K562 (cell line): Measurements from ENCODE around the gene DGLUCY. TPM values are rescaled to one million over a fixed set of nuclear protein-coding genes. Genes with fewer than 3 reads are reported as not detected.

Experiments used
- ATAC-seq: fragments of 200-7000 bp; cut with Tn5 transposase; 3 replicates; pipeline ENCODE4 v1.9.1; 2020; ENCODE audit warnings: moderate library complexity
- BruUV-seq: library from RNA; stranded (reverse); fragments of 400-500 nt; replicated peaks from 2 replicates; lab custom pipeline; 2021; lab: Mats Ljungman, UMichigan
- CTCF ChIA-PET: fragments of 300-600 bp; formaldehyde crosslinking; extraction: SDS; loops from one replicate; lab custom pipeline; 2021; ENCODE audit warnings: low intra/inter-chr PET ratio; lab: Yijun Ruan, JAX
- POLR2A ChIA-PET: fragments of 300-600, 350-650 bp; sonication (Branson Sonifier 250); formaldehyde crosslinking; extraction: SDS; loops from one replicate; lab custom pipeline; 2021; ENCODE audit warnings: antibody characterized with exemption, inconsistent platforms; lab: Yijun Ruan, JAX
- DNase-seq, 4 experiments: peaks; one replicate each; pipeline versions ENCODE4 v3.0.0 to v3.0.0-alpha.2; 2011 to 2018; ENCODE audit warnings: low spot score in 3 of 4, mixed read lengths in 3 of 4; ENCODE audit errors: extremely low read depth in 1 of 4
- FAIRE-seq: peaks from 2 replicates; lab custom pipeline; 2011; peaks lifted over from hg19 to GRCh38; lab: Jason Lieb, UNC
- H2AFZ ChIP-seq: 2 replicates; pipeline ENCODE4 v1.6.0; 2011; ENCODE audit warnings: low read depth, low read length, control low read depth, inconsistent platforms
- H3K27ac ChIP-seq: fragments of 200-600 bp; 3 replicates; pipeline ENCODE4 v1.8.0; 2011; ENCODE audit warnings: low read depth, mild to moderate bottlenecking, control low read depth, inconsistent platforms, low read length, moderate library complexity, mixed read lengths; ENCODE audit errors: extremely low read depth
- H3K27me3 ChIP-seq, 2 experiments: fragments of 300-600 bp in 1 of 2; 2 replicates in 1 of 2; 3 replicates in 1 of 2; pipeline versions ENCODE4 v1.6.0 to v1.8.0; 2011; ENCODE audit warnings: inconsistent platforms in 2 of 2, low read length in 2 of 2, mild to moderate bottlenecking in 1 of 2, mixed read lengths in 1 of 2, moderate library complexity in 1 of 2; ENCODE audit not compliant: control insufficient read depth in 2 of 2, insufficient read depth in 2 of 2
- H3K36me3 ChIP-seq: fragments of 300-600 bp; 3 replicates; pipeline ENCODE4 v1.8.0; 2011; ENCODE audit warnings: mild to moderate bottlenecking, low read length, inconsistent platforms; ENCODE audit not compliant: control insufficient read depth, insufficient read depth
- H3K4me1 ChIP-seq, 2 experiments: fragments of 200-600 bp in 1 of 2; replicated peaks in 1 of 2; 2 replicates in 1 of 2; 3 replicates in 1 of 2; pipeline versions ENCODE4 v1.5.1 to v1.8.0; 2011; ENCODE audit warnings: inconsistent platforms in 2 of 2, low read length in 2 of 2, mild to moderate bottlenecking in 1 of 2, mixed read lengths in 1 of 2, moderate library complexity in 1 of 2; ENCODE audit not compliant: control insufficient read depth in 2 of 2, insufficient read depth in 2 of 2
- H3K4me2 ChIP-seq: 2 replicates; pipeline ENCODE4 v1.6.1; 2011; ENCODE audit warnings: low read length, control low read depth, inconsistent platforms, mixed read lengths; ENCODE audit not compliant: insufficient read depth
- H3K4me3 ChIP-seq: fragments of 200-600 bp; sonication (generic), shearing (Covaris generic); 2 replicates; pipeline ENCODE4 v1.5.1; 2016; ENCODE audit warnings: control low read depth, inconsistent platforms
- H3K79me2 ChIP-seq: fragments of 200-600 bp; 3 replicates; pipeline ENCODE4 v1.8.0; 2011; ENCODE audit warnings: low read length, inconsistent platforms; ENCODE audit not compliant: control insufficient read depth, insufficient read depth
- H3K9ac ChIP-seq, 2 experiments: 2 replicates each; pipeline versions ENCODE4 v1.6.0 to v1.6.1; 2011; ENCODE audit warnings: low read depth in 2 of 2, low read length in 2 of 2, control low read depth in 1 of 2, inconsistent platforms in 1 of 2, mild to moderate bottlenecking in 1 of 2, mixed read lengths in 1 of 2; ENCODE audit not compliant: insufficient read depth in 1 of 2
- H3K9me1 ChIP-seq: one replicate; pipeline ENCODE4 v1.6.0; 2011; ENCODE audit warnings: inconsistent platforms, mild to moderate bottlenecking, low read length, moderate library complexity; ENCODE audit not compliant: control insufficient read depth, insufficient read depth
- H3K9me3 ChIP-seq: replicated peaks from 2 replicates; pipeline ENCODE4 v1.5.1; 2011; ENCODE audit warnings: low read depth, low read length, inconsistent platforms; ENCODE audit not compliant: control insufficient read depth, insufficient read depth
- H4K20me1 ChIP-seq: replicated peaks from 2 replicates; pipeline ENCODE4 v1.6.1; 2011; ENCODE audit warnings: low read length, inconsistent platforms, mixed read lengths; ENCODE audit not compliant: control insufficient read depth, insufficient read depth
- ATF4 ChIP-seq: fragments of 450-650 bp; formaldehyde crosslinking; IDR thresholded peaks from 2 replicates; pipeline ENCODE4 v1.4.0; 2022; ENCODE audit warnings: mild to moderate bottlenecking, moderate library complexity
- CBX1 ChIP-seq: sonication (generic); IDR thresholded peaks from 2 replicates; pipeline ENCODE4 v1.6.1; 2016; ENCODE audit warnings: antibody characterized with exemption, low read depth, mild to moderate bottlenecking
- FOXK2 ChIP-seq, 2 experiments: fragments of 450-650 bp; IDR thresholded peaks in 1 of 2; conservative IDR thresholded peaks in 1 of 2; 2 replicates each; pipeline ENCODE4 v1.6.1; 2016; ENCODE audit warnings: low read depth in 2 of 2, mild to moderate bottlenecking in 1 of 2
- KAT8 ChIP-seq: fragments of 450-650 bp; IDR thresholded peaks from 2 replicates; pipeline ENCODE4 v1.6.1; 2016; ENCODE audit warnings: low read depth, mild to moderate bottlenecking
- LEF1 ChIP-seq: fragments of 450-650 bp; IDR thresholded peaks from 2 replicates; pipeline ENCODE4 v1.6.1; 2016; ENCODE audit warnings: mild to moderate bottlenecking
- NEUROD1 ChIP-seq: fragments of 150-350 bp; IDR thresholded peaks from 2 replicates; pipeline ENCODE4 v1.6.1; 2014; ENCODE audit warnings: borderline replicate concordance, low read length, low read depth; ENCODE audit not compliant: partially characterized antibody
- SRSF9 ChIP-seq: fragments of 200-400 bp; formaldehyde crosslinking; IDR thresholded peaks from 2 replicates; pipeline ENCODE4 v1.6.1; 2017; ENCODE audit warnings: low read depth, low read length, borderline replicate concordance
- ZBTB2 ChIP-seq: fragments of 450-650 bp; IDR thresholded peaks from 2 replicates; pipeline ENCODE4 v1.6.1; 2016; ENCODE audit warnings: antibody characterized with exemption
- ZBTB43 ChIP-seq: sonication (generic); formaldehyde crosslinking; IDR thresholded peaks from 2 replicates; pipeline ENCODE4 v1.8.0; 2023; ENCODE audit warnings: mild to moderate bottlenecking, missing genetic modification reagents
- ZNF584 ChIP-seq: fragments of 200-800 bp; sonication (Bioruptor generic); IDR thresholded peaks from 2 replicates; pipeline ENCODE4 v1.6.1; 2016; ENCODE audit warnings: low read depth, mild to moderate bottlenecking, missing genetic modification characterization, missing compliant biosample characterization
- ZSCAN29 ChIP-seq: fragments of 450-650 bp; IDR thresholded peaks from 2 replicates; pipeline ENCODE4 v1.6.1; 2017
- WGBS: fragments of 100-300 bp; shearing (Covaris generic); methylation state at CpG from one replicate; pipeline ENCODE4 v1.1.6; 2016; ENCODE audit warnings: low coverage, mixed read lengths; ENCODE audit not compliant: insufficient coverage; ENCODE audit errors: missing lambda C conversion rate; 5-methylcytosine and 5-hydroxymethylcytosine counted together
- in situ Hi-C: fragments of 300-500 bp; cut with MboI; formaldehyde crosslinking; loops from 4 replicates; pipeline ENCODE4 v1.15.0; 2018; ENCODE audit warnings: inconsistent platforms, mixed read lengths
- intact Hi-C: fragments of 100-400 bp; cut with micrococcal nuclease; formaldehyde crosslinking; loops from 2 replicates; pipeline ENCODE4 v1.14.2; 2022
- polyA plus RNA-seq, 8 experiments: library from polyadenylated mRNA; depleted of rRNA in 4 of 8; stranded (reverse) in 5 of 8; unstranded in 3 of 8; fragments of >200 nt; fragmentation: Nextera tagmentation in 2 of 8; fragmentation: Illumina TruSeq in 1 of 8; extraction: Ambion mirVana in 2 of 8; extraction: Trizol in 1 of 8; gene quantifications; 2 replicates each; pipeline versions ENCODE4 v1.2.1 to v1.2.3, GENCODE V29; 2011 to 2014; ENCODE audit warnings: inconsistent platforms in 1 of 8, missing spikeins in 1 of 8
- total RNA-seq, 7 experiments: library from RNA; depleted of rRNA in 6 of 7; stranded (reverse); fragments of >200 nt in 6 of 7; fragmentation: Illumina TruSeq in 2 of 7; extraction: Trizol in 2 of 7; gene quantifications; 2 replicates each; pipeline versions ENCODE4 v1.2.1 to v1.2.3, GENCODE V29; 2011 to 2021; ENCODE audit warnings: low replicate concordance in 1 of 7

DGLUCY gene
- total and polyA plus RNA-seq, 9 of the 15 experiments (the other 6 are each of a cell fraction or from before 2014, with no cell fraction given): 9.9 to 28.4 (median 21.0) TPM

GRCh38 chr14:91218014-91218413 is 104.1 kb downstream of the DGLUCY start:
- intact Hi-C loops: no loop called here

GRCh38 chr14:91219517-91220389 is 105.9 kb downstream of the DGLUCY start:
- ATAC-seq (no peak), FAIRE-seq (no peak), DNase-seq (no peak)
- Histone ChIP-seq H3K4me1 (no peaks in the 10 kb centered on the region; a peak in 2 of 5 replicates), H2AFZ (no peak overlapping the region), H3K9me3 (no peaks in the 10 kb centered on the region), H3K36me3 (peaks cover 16% of the 10 kb centered on the region; the same call in 1 of the 3 replicates), H3K4me3 (no peak overlapping the region), H3K27ac (no peak overlapping the region), H3K9me1 (no peaks in the 10 kb centered on the region), H4K20me1 (no peaks in the 10 kb centered on the region), H3K9ac (peak overlapping the region in 1 of 2 experiments; percentile 35; a peak in 2 of 4 replicates), H3K79me2 (no peaks in the 10 kb centered on the region), H3K27me3 (no peaks in the 10 kb centered on the region), H3K4me2 (no peak overlapping the region)
- POLR2A ChIA-PET: interaction anchor here (1.1 kb wide), 1 partner anchor 46 kb away, joined by 4 read pairs; no protein-coding TSS in a partner anchor
- BruUV-seq: no TSS peak
- 40% methylated on average over 10 of the region's 13 CpGs for WGBS
- in situ Hi-C loops: no loop called here
- CTCF ChIA-PET: no interaction called here
- intact Hi-C loops: no loop called here
- TF ChIP-seq FOXK2 (conservative IDR thresholded peaks at IDR 0.05 in 1 of 2, IDR thresholded peaks at IDR 0.05 in 1 of 2; ENCODE audit: low read depth in 2 of 2) (no peak), ATF4 (CRISPR knock-in tag) (no peak), CBX1 (no peak), KAT8 (no peak), ZBTB2 (no peak), NEUROD1 (no peak), ZNF584 (CRISPR knock-in tag) (no peak), LEF1 (no peak), ZBTB43 (CRISPR knock-in tag) (no peak)

More at GRCh38 chr14:91218014-91218413, 104.1 kb downstream of the DGLUCY start:
- H3K9me3 ChIP-seq: no peaks in the 10 kb centered on the region
- H2AFZ ChIP-seq: no peak overlapping the region
- H3K9ac ChIP-seq: no peak overlapping the region
- H3K4me3 ChIP-seq: no peak overlapping the region
- H3K79me2 ChIP-seq: no peaks in the 10 kb centered on the region
- no peak for DNase-seq
- 93% methylated on average over 2 of the region's 4 CpGs for WGBS
- no peak overlapping the region for H3K27ac ChIP-seq
- no peak for TF ChIP-seq SRSF9
- no peak for TF ChIP-seq ZSCAN29
- FAIRE-seq: no peak
- no peaks in the 10 kb centered on the region for H3K9me1 ChIP-seq
- H3K4me1 ChIP-seq: no peaks in the 10 kb centered on the region; a peak in 2 of 5 replicates
- no peak overlapping the region for H3K4me2 ChIP-seq
- no peak for ATAC-seq
- BruUV-seq: no TSS peak
- no peaks in the 10 kb centered on the region for H3K27me3 ChIP-seq
- no peaks in the 10 kb centered on the region for H4K20me1 ChIP-seq
- POLR2A ChIA-PET: no interaction called here
- H3K36me3 ChIP-seq: peaks cover 17% of the 10 kb centered on the region; the same call in 1 of the 3 replicates
- CTCF ChIA-PET: no interaction called here
- in situ Hi-C loops: no loop called here
